ENCODE results near the gene LIF.

Gene LIF

GRCh38 chr22:30243661-30244060 is 2.9 kb downstream of the LIF start:
- ATAC-seq, result no peak
- TF ChIP-seq ARNTL (CRISPR knock-in tag; IDR thresholded peaks at IDR 0.05; ENCODE audit: borderline replicate concordance, low read depth) (no peak), OSR1 (CRISPR knock-in tag; IDR thresholded peaks at IDR 0.05) (no peak), POU6F1 (CRISPR knock-in tag; IDR thresholded peaks at IDR 0.05; ENCODE audit: borderline replicate concordance, low read depth) (no peak), TSHZ2 (CRISPR knock-in tag; IDR thresholded peaks at IDR 0.05) (no peak)

- ATAC-seq, result no peak
- no peak for TF ChIP-seq OSR1 (CRISPR knock-in tag; IDR thresholded peaks at IDR 0.05)
- no peak for TF ChIP-seq TOX (CRISPR knock-in tag; IDR thresholded peaks at IDR 0.05; ENCODE audit: borderline replicate concordance)
- TF ChIP-seq ISL1 (CRISPR knock-in tag; IDR thresholded peaks at IDR 0.05), result no peak
- TF ChIP-seq RARB (CRISPR knock-in tag; IDR thresholded peaks at IDR 0.05), result no peak
- no peak for TF ChIP-seq BACH2 (CRISPR knock-in tag; IDR thresholded peaks at IDR 0.05; ENCODE audit: borderline replicate concordance)
- no peak for TF ChIP-seq ZFP3 (CRISPR knock-in tag; IDR thresholded peaks at IDR 0.05)
- no peak for TF ChIP-seq SNAI2 (CRISPR knock-in tag; IDR thresholded peaks at IDR 0.05)
- no peak for TF ChIP-seq POU6F1 (CRISPR knock-in tag; IDR thresholded peaks at IDR 0.05; ENCODE audit: borderline replicate concordance, low read depth)
- TF ChIP-seq ZNF70 (CRISPR knock-in tag; IDR thresholded peaks at IDR 0.05), result no peak
- no peak for TF ChIP-seq CSDC2 (CRISPR knock-in tag; IDR thresholded peaks at IDR 0.05)
Observed at GRCh38 chr22:30241576-30242371, 4.8 kb downstream of the LIF start.

GRCh38 chr22:30240541-30241417 is 5.8 kb downstream of the LIF start:
- TF ChIP-seq PPARA (CRISPR knock-in tag; IDR thresholded peaks at IDR 0.05; ENCODE audit: borderline replicate concordance) (no peak), ZNF8 (CRISPR knock-in tag; IDR thresholded peaks at IDR 0.05) (no peak), GLIS3 (CRISPR knock-in tag; IDR thresholded peaks at IDR 0.05) (no peak), CREB5 (CRISPR knock-in tag; IDR thresholded peaks at IDR 0.05; ENCODE audit: low read depth) (no peak)
- no peak for ATAC-seq

- no peak for ATAC-seq
- TF ChIP-seq POU6F1 (CRISPR knock-in tag; IDR thresholded peaks at IDR 0.05; ENCODE audit: borderline replicate concordance, low read depth) (no peak), ZNF8 (CRISPR knock-in tag; IDR thresholded peaks at IDR 0.05) (no peak), ZNF565 (CRISPR knock-in tag; conservative IDR thresholded peaks at IDR 0.05; ENCODE audit: low read depth) (no peak), GLIS3 (CRISPR knock-in tag; IDR thresholded peaks at IDR 0.05) (no peak), CSDC2 (CRISPR knock-in tag; IDR thresholded peaks at IDR 0.05) (no peak), ZNF70 (CRISPR knock-in tag; IDR thresholded peaks at IDR 0.05) (no peak), TOX (CRISPR knock-in tag; IDR thresholded peaks at IDR 0.05; ENCODE audit: borderline replicate concordance) (no peak), BACH2 (CRISPR knock-in tag; IDR thresholded peaks at IDR 0.05; ENCODE audit: borderline replicate concordance) (no peak), ARNTL (CRISPR knock-in tag; IDR thresholded peaks at IDR 0.05; ENCODE audit: borderline replicate concordance, low read depth) (no peak), CREB5 (CRISPR knock-in tag; IDR thresholded peaks at IDR 0.05; ENCODE audit: low read depth) (no peak)
Observed at GRCh38 chr22:30239488-30240405, 6.8 kb downstream of the LIF start.

Data from SK-N-SH treated with all-trans-retinoic acid at 6 μM for 48 hours (cell line).